Nephron progenitor cell (in vitro differentiated cells): ENCODE measurements around the gene YBX2.

Experiments
- DNase-seq: peaks from one replicate; pipeline ENCODE4 v3.0.0; 2021
- H3K27ac Mint-ChIP-seq: 2 replicates; pipeline ENCODE4 v1.8.0; 2021; ENCODE audit warnings: mild to moderate bottlenecking, moderate library complexity, mixed read lengths
- H3K27me3 Mint-ChIP-seq: 2 replicates; pipeline ENCODE4 v1.8.0; 2021; ENCODE audit warnings: mild to moderate bottlenecking, low read depth, mixed read lengths; ENCODE audit not compliant: poor library complexity
- H3K36me3 Mint-ChIP-seq: 2 replicates; pipeline ENCODE4 v1.8.0; 2021; ENCODE audit warnings: low read depth, mixed read lengths
- H3K4me1 Mint-ChIP-seq: 2 replicates; pipeline ENCODE4 v1.8.0; 2021; ENCODE audit warnings: mixed read lengths
- H3K4me3 Mint-ChIP-seq: 2 replicates; pipeline ENCODE4 v1.8.0; 2021; ENCODE audit warnings: mild to moderate bottlenecking, moderate library complexity, mixed read lengths
- H3K9me3 Mint-ChIP-seq: 2 replicates; pipeline ENCODE4 v1.8.0; 2021; ENCODE audit warnings: mild to moderate bottlenecking, moderate library complexity, mixed read lengths
- TF ChIP-seq, protein P1 (sequence below): fragments of 200-600 bp; sonication (generic); IDR thresholded peaks from 2 replicates; pipeline ENCODE4 v1.5.0; 2021; ENCODE audit warnings: antibody characterized with exemption

Gene YBX2

GRCh38 chr17:7328840-7329373 is 34.5 kb upstream of the YBX2 start, which contains the start of gene NEURL4:
Gene NEURL4 (minus strand): TSS chr17:7329335. CDS start chr17:7329312, 23 bp downstream.
- no peak for DNase-seq
- Mint-ChIP-seq H3K9me3 (no peaks in the 10 kb centered on the region), H3K4me3 (peak within 1 kb of the TSS; percentile 99), H3K4me1 (peaks cover 47% of the 10 kb centered on the region), H3K36me3 (no peaks in the 10 kb centered on the region), H3K27ac (peak within 1 kb of the TSS; percentile 99), H3K27me3 (peaks cover 4% of the 10 kb centered on the region)
- TF ChIP-seq, protein P1, sequence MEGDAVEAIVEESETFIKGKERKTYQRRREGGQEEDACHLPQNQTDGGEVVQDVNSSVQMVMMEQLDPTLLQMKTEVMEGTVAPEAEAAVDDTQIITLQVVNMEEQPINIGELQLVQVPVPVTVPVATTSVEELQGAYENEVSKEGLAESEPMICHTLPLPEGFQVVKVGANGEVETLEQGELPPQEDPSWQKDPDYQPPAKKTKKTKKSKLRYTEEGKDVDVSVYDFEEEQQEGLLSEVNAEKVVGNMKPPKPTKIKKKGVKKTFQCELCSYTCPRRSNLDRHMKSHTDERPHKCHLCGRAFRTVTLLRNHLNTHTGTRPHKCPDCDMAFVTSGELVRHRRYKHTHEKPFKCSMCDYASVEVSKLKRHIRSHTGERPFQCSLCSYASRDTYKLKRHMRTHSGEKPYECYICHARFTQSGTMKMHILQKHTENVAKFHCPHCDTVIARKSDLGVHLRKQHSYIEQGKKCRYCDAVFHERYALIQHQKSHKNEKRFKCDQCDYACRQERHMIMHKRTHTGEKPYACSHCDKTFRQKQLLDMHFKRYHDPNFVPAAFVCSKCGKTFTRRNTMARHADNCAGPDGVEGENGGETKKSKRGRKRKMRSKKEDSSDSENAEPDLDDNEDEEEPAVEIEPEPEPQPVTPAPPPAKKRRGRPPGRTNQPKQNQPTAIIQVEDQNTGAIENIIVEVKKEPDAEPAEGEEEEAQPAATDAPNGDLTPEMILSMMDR, result no peak

- no peaks in the 10 kb centered on the region for H3K36me3 Mint-ChIP-seq
- H3K27ac Mint-ChIP-seq, result no peak overlapping the region
- H3K4me1 Mint-ChIP-seq, result peaks cover 41% of the 10 kb centered on the region
Measured at GRCh38 chr17:7328009-7328408, 33.6 kb upstream of the YBX2 start.

GRCh38 chr17:7327501-7327900 is 33.1 kb upstream of the YBX2 start:
- Mint-ChIP-seq H3K4me3 (peak overlapping the region; percentile 99), H3K36me3 (peaks cover 2% of the 10 kb centered on the region), H3K27me3 (peaks cover 4% of the 10 kb centered on the region), H3K27ac (no peak overlapping the region), H3K4me1 (peaks cover 36% of the 10 kb centered on the region), H3K9me3 (no peaks in the 10 kb centered on the region)
- TF ChIP-seq, protein P1, result no peak
- no peak for DNase-seq

More at GRCh38 chr17:7328009-7328408, 33.6 kb upstream of the YBX2 start:
- no peak for DNase-seq
- TF ChIP-seq, protein P1, result no peak
- Mint-ChIP-seq H3K27me3 (peaks cover 4% of the 10 kb centered on the region), H3K9me3 (no peaks in the 10 kb centered on the region), H3K4me3 (peak overlapping the region; percentile 99)

- peaks cover 7% of the 10 kb centered on the region for H3K36me3 Mint-ChIP-seq
- peaks cover 4% of the 10 kb centered on the region for H3K27me3 Mint-ChIP-seq
- H3K27ac Mint-ChIP-seq, result no peak overlapping the region
- H3K9me3 Mint-ChIP-seq, result no peaks in the 10 kb centered on the region
- TF ChIP-seq, protein P1, result no peak
- H3K4me1 Mint-ChIP-seq, result peaks cover 32% of the 10 kb centered on the region
- no peak for DNase-seq
- H3K4me3 Mint-ChIP-seq, result peak overlapping the region; percentile 18
Measured at GRCh38 chr17:7327056-7327455, 32.6 kb upstream of the YBX2 start.

DNA sequence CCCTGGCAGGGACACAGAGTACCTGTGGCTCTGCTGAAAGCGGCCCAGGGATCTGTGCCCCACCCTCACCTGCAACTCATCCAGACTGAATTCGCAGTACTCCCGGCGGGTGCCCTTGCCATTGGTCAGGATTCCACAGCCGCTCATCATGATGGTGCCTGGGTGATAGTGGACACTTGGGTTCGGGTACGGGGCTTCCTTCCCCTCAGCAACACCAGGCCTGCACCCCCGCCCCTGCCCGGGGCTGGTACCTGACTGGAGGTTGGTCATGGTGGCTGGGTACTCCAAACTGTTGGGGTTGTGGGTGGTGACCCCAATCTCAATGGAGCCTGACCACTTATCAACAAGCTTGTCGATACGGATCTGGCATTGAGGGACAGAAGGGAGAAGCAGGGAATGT is 31.7 kb upstream of the YBX2 start:
- TF ChIP-seq, protein P1, result no peak
- Mint-ChIP-seq H3K27ac (no peak overlapping the region), H3K4me1 (peaks cover 31% of the 10 kb centered on the region), H3K36me3 (peaks cover 14% of the 10 kb centered on the region), H3K9me3 (no peaks in the 10 kb centered on the region), H3K4me3 (no peak overlapping the region), H3K27me3 (peaks cover 4% of the 10 kb centered on the region)
- no peak for DNase-seq

DNA sequence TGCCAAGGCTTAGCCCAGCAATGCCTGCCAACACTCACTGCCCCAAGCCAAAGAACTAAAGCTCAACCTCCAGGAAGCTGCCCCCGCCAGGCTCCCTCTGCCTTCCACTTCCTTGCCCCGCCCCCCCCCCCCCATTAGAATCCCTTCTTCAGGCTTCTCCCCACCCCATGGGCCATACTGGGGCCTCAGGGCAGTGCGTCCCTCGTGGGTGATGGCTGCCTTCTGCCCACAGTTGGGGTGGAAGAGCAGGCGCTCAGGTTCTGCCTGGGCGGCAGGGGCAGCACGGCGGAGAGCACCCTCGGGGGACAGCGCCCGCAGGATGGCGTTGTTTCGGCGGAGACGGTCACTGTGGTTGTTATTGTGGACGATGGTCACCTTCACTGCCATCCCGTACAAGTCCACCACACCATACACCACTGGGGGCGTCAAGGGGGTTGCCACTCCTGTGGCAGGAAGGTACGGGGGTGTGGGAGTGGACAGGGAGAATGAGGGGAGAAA is 30.6 kb upstream of the YBX2 start:
- H3K4me1 Mint-ChIP-seq, result peaks cover 23% of the 10 kb centered on the region
- no peaks in the 10 kb centered on the region for H3K27me3 Mint-ChIP-seq
- H3K4me3 Mint-ChIP-seq, result no peak overlapping the region
- H3K36me3 Mint-ChIP-seq, result peaks cover 18% of the 10 kb centered on the region
- TF ChIP-seq, protein P1, result no peak
- H3K27ac Mint-ChIP-seq, result no peak overlapping the region
- no peaks in the 10 kb centered on the region for H3K9me3 Mint-ChIP-seq
- DNase-seq, result no peak
